ENCODE data around the gene GRIP2.

GRIP2 gene

GRCh38 chr3:14463330-14464140 lies 76.6 kb downstream of the GRIP2 start:
- no peak for DNase-seq

GRCh38 chr3:14462738-14463137 lies 77.4 kb downstream of the GRIP2 start:
- DNase-seq: no peak

- peak; percentile 40 for DNase-seq
Measured at GRCh38 chr3:14461748-14462324, 78.3 kb downstream of the GRIP2 start.

- no peak for DNase-seq
Measured at GRCh38 chr3:14461006-14461747, 79.0 kb downstream of the GRIP2 start.

- no peak for DNase-seq
Measured at GRCh38 chr3:14460342-14461005, 79.7 kb downstream of the GRIP2 start.

- DNase-seq: no peak
Measured at GRCh38 chr3:14459787-14460186, 80.4 kb downstream of the GRIP2 start.

GRCh38 chr3:14459384-14459783 lies 80.8 kb downstream of the GRIP2 start:
- no peak for DNase-seq

GRCh38 chr3:14458434-14459275 lies 81.5 kb downstream of the GRIP2 start:
- no peak for DNase-seq

- no peak for DNase-seq
Measured at GRCh38 chr3:14457999-14458398, 82.1 kb downstream of the GRIP2 start.

- no peak for DNase-seq
Measured at GRCh38 chr3:14457481-14457880, 82.7 kb downstream of the GRIP2 start.

- DNase-seq: no peak
Measured at GRCh38 chr3:14456794-14457193, 83.3 kb downstream of the GRIP2 start.

- DNase-seq: no peak
Measured at GRCh38 chr3:14455571-14456317, 84.4 kb downstream of the GRIP2 start.

GRCh38 chr3:14454639-14455310 lies 85.4 kb downstream of the GRIP2 start:
- DNase-seq: no peak

- no peak for DNase-seq
Measured at GRCh38 chr3:14453876-14454638, 86.1 kb downstream of the GRIP2 start.

GRCh38 chr3:14452740-14453710 lies 87.1 kb downstream of the GRIP2 start:
- DNase-seq: no peak

- DNase-seq: no peak
Measured at GRCh38 chr3:14451844-14452739, 88.0 kb downstream of the GRIP2 start.

GRCh38 chr3:14450922-14451606 lies 89.1 kb downstream of the GRIP2 start:
- no peak for DNase-seq
